Pancreas (tissue), 10 donors: Measurements from ENCODE around the gene SMIM43. TPM values are rescaled to one million over a fixed set of nuclear protein-coding genes. Genes with fewer than 3 reads are reported as not detected.
"Not testable (repeated sequence)": the region's sequence is repeated elsewhere in the genome, so short reads cannot be mapped to it uniquely, and the experiment has no call there.

Experiments
- ATAC-seq, 4 donors: fragments of 200-7000 bp; cut with Tn5 transposase; one replicate each; pipeline versions ENCODE4 v1.8.0 to v1.9.1; 2020; ENCODE audit warnings: mild to moderate bottlenecking in 4 of 4, moderate library complexity in 4 of 4
- DNase-seq, 6 donors: peaks; one replicate each; pipeline ENCODE4 v3.0.0-alpha.2; 2020
- FAIRE-seq: peaks from 2 replicates; lab custom pipeline; 2012; peaks lifted over from hg19 to GRCh38; lab: Jason Lieb, UNC
- H3K27ac ChIP-seq, 4 donors: fragments of 200-600 bp; sonication (generic); 1 replicate in 3 of 4; 2 replicates in 1 of 4; pipeline versions ENCODE4 v1.5.0 to v1.8.0; 2020
- H3K27me3 ChIP-seq, 4 donors: fragments of 200-600 bp; one replicate each; pipeline ENCODE4 v1.8.0; 2021
- H3K36me3 ChIP-seq, 3 donors: fragments of 200-600 bp; sonication (generic) in 1 of 3; one replicate each; pipeline versions ENCODE4 v1.5.0 to v1.8.0; 2020 to 2021
- H3K4me1 ChIP-seq, 3 donors: fragments of 200-600 bp; one replicate each; pipeline ENCODE4 v1.8.0; 2021
- H3K4me3 ChIP-seq, 4 donors: fragments of 200-600 bp; sonication (generic) in 2 of 4; one replicate each; pipeline versions ENCODE4 v1.5.0 to v1.8.0; 2020 to 2021
- H3K9me3 ChIP-seq, 4 donors: fragments of 200-600 bp; one replicate each; pipeline ENCODE4 v1.8.0; 2021
- WGBS, 2 donors: extraction: QIAGEN DNeasy Blood & Tissue Kit; methylation state at CpG; one replicate each; pipeline ENCODE4 v1.1.7; 2013; 5-methylcytosine and 5-hydroxymethylcytosine counted together
- intact Hi-C, 3 donors: fragments of 100-400 bp; cut with DNase I; formaldehyde crosslinking; loops; one replicate each; pipeline versions ENCODE4 v1.11.1 to v1.14.2; 2022
- polyA plus RNA-seq, 2 donors: library from polyadenylated mRNA; stranded (reverse); fragments of 200-250 nt; gene quantifications; one replicate each; pipeline ENCODE4 v1.2.3, GENCODE V29; 2013
- total RNA-seq, 6 donors: library from RNA; stranded (reverse); fragmentation: NEBNext Ultra II Directional in 4 of 6; extraction: Animal tissue kit (Norgen Biotek cat#: 25700) in 4 of 6; gene quantifications; one replicate each; pipeline versions ENCODE4 v1.2.1 to v1.2.4, GENCODE V29; 2021 to 2023
- TF ChIP-seq, protein P1 (sequence below), 4 donors: fragments of 200-600 bp; sonication (generic) in 3 of 4; IDR thresholded peaks; one replicate each; pipeline versions ENCODE4 v1.5.0 to v1.8.0; 2021; ENCODE audit warnings: antibody characterized with exemption in 4 of 4
- donor health status: healthy with polysubstance abuse.
- donor health status: DM: no; HTN: no; CAD: no; lungs with moderate emphysema.
- donor health status: DM: no; HTN: no; CAD: no.
- donor health status: control.
- donor health status: control.
- donor health status: Bipolar disorder and iron deficiency.
- donor health status: DM: yes; HTN: yes; CAD: no.
- donor health status: DM: no; HTN: no; CAD: no.
- donor health status: DM: no; HTN: no; CAD: no.
- donor health status: DM: yes; HTN: yes; CAD: no.

SMIM43 gene
- total and polyA plus RNA-seq, 8 donors, result 0.07 TPM; not detected in 7

DNA sequence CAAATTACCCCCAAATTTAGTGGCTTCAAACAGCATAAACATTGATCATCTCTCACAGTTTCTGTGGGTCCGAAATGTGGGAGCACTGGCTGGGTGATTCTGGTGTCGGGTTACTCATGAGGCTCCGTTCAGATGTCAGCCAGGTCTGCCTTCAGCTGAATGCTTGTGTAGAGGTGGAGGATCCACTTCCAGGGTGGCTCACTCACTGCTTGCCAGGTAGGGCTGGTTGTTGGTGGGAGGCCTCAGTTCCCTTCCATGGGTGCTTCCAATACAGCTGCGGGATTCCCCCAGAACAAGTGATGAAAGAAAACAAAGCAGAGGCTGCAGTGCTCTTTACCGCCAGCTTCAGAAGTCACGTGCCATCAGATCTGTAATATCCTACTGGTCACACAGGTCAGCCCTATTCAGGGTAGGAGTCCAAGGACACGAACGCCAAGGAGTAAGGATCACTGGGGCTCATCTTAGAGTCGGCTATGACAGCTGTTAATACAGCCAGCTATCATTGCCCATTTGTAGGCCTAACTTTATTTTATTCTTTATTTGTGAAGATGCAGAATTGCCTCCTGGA lies 1.1 kb upstream of the SMIM43 start:
- no peak overlapping the region for H3K27ac ChIP-seq
- no peak for DNase-seq
- H3K27me3 ChIP-seq, result peaks cover 0 to 10% (median 0%) of the 10 kb centered on the region in 4 donors
- ATAC-seq, result no peak
- peaks cover 0 to 4% (median 3%) of the 10 kb centered on the region in 3 donors for H3K4me1 ChIP-seq
- no peaks in the 10 kb centered on the region for H3K36me3 ChIP-seq
- no peak overlapping the region for H3K4me3 ChIP-seq
- intact Hi-C loops, result no loop called here
- 68 to 76% methylated on average over 9 of the region's 9 CpGs for whole genome bisulfite sequencing, 2 donors
- FAIRE-seq, result no peak
- H3K9me3 ChIP-seq, result no peaks in the 10 kb centered on the region
- TF ChIP-seq, protein P1, sequence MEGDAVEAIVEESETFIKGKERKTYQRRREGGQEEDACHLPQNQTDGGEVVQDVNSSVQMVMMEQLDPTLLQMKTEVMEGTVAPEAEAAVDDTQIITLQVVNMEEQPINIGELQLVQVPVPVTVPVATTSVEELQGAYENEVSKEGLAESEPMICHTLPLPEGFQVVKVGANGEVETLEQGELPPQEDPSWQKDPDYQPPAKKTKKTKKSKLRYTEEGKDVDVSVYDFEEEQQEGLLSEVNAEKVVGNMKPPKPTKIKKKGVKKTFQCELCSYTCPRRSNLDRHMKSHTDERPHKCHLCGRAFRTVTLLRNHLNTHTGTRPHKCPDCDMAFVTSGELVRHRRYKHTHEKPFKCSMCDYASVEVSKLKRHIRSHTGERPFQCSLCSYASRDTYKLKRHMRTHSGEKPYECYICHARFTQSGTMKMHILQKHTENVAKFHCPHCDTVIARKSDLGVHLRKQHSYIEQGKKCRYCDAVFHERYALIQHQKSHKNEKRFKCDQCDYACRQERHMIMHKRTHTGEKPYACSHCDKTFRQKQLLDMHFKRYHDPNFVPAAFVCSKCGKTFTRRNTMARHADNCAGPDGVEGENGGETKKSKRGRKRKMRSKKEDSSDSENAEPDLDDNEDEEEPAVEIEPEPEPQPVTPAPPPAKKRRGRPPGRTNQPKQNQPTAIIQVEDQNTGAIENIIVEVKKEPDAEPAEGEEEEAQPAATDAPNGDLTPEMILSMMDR (IDR thresholded peaks at IDR 0.05), result no peak

DNA sequence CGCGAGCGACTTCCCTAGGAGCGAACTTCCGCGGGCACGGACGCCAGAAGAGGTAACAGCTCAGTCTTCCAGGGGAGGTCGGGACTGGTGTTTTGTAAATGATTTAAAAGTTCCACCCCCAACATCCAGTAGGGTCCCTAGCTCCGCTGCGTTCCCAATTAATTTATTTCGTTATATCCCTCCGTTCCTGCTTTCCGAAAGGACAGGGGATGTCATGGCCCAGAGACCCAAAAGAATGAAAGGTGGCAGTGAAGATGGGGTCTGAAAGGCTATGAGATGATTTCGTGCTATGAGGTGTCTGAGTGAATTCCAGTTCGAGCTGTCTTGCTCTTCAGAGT lies 373 bp upstream of the SMIM43 start:
- DNase-seq, result no peak
- H3K4me3 ChIP-seq, result peak overlapping the region in 2 of 4 donors; percentile 18 to 38
- 7 to 10% methylated on average over 16 of the region's 16 CpGs for WGBS, 2 donors

DNA sequence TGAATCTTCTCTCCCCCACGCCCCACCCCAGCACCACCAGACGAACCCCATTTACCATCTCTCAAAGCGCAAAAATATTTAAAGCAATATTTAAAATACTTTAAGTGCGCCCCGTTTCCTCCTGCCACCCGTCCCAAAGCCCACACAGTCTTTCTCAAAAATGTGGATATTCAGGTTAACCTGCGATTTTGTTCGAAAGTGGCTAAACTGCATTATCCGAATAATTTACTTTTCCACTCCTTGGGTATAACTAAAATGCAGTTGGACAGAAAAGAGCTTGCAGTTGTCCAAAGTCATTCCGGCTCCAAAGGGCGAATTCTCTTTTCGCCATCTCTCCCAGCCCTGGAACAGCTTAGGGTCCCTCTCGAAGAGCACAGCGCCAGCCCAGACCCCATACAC lies 662 bp downstream of the SMIM43 start:
- no peaks in the 10 kb centered on the region for H3K36me3 ChIP-seq
- intact Hi-C loops, result no loop called here
- 7 to 12% methylated on average over 14 of the region's 14 CpGs for WGBS, 2 donors
- H3K9me3 ChIP-seq, result no peaks in the 10 kb centered on the region
- peak overlapping the region in 1 of 4 donors; percentile 38 for H3K4me3 ChIP-seq
- no peak overlapping the region for H3K27ac ChIP-seq
- peaks cover 0 to 4% (median 3%) of the 10 kb centered on the region in 3 donors for H3K4me1 ChIP-seq
- ATAC-seq, result no peak
- DNase-seq, result no peak
- no peak for FAIRE-seq
- TF ChIP-seq, protein P1 (IDR thresholded peaks at IDR 0.05), result no peak
- H3K27me3 ChIP-seq, result peaks cover 0 to 10% (median 0%) of the 10 kb centered on the region in 4 donors

More for the DNA sequence above, 373 bp upstream of the SMIM43 start:
- TF ChIP-seq, protein P1 (IDR thresholded peaks at IDR 0.05), result no peak
- H3K4me1 ChIP-seq, result peaks cover 0 to 4% (median 3%) of the 10 kb centered on the region in 3 donors
- intact Hi-C loops, result no loop called here
- H3K36me3 ChIP-seq, result no peaks in the 10 kb centered on the region
- H3K9me3 ChIP-seq, result no peaks in the 10 kb centered on the region
- peaks cover 0 to 10% (median 0%) of the 10 kb centered on the region in 4 donors for H3K27me3 ChIP-seq
- ATAC-seq (no peak), FAIRE-seq (no peak)
- H3K27ac ChIP-seq, result no peak overlapping the region

DNA sequence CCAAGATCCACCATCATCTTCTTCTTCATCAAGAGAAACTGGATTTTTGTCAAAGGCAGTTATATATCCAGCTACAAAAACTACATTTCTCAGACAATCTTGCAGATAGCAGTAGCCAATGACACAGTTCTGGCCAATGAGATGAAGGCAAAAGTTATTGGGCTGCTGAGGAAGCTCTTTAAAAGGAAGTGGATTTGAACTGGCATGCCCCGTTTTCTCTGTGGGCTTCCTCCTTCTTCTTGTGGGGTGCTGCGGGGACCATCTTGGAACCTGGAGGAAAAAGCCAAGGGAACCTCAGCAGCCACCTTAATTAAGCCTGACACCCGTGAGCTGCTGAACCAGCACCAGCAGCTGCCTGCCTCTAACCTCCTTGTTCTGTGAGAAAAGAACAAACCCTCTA lies 4.8 kb downstream of the SMIM43 start:
- WGBS, 2 donors, result 37 to 40% methylated on average over 3 of the region's 3 CpGs
- H3K36me3 ChIP-seq, result no peaks in the 10 kb centered on the region
- peaks cover 0 to 4% (median 3%) of the 10 kb centered on the region in 3 donors for H3K4me1 ChIP-seq
- H3K9me3 ChIP-seq, result no peaks in the 10 kb centered on the region
- H3K27me3 ChIP-seq, result peaks cover 0 to 9% (median 1%) of the 10 kb centered on the region in 4 donors
- ATAC-seq, result no peak
- no peak overlapping the region for H3K4me3 ChIP-seq
- intact Hi-C loops, result no loop called here
- TF ChIP-seq, protein P1 (IDR thresholded peaks at IDR 0.05), result no peak
- no peak overlapping the region for H3K27ac ChIP-seq
- DNase-seq, result no peak
- FAIRE-seq, result no peak

DNA sequence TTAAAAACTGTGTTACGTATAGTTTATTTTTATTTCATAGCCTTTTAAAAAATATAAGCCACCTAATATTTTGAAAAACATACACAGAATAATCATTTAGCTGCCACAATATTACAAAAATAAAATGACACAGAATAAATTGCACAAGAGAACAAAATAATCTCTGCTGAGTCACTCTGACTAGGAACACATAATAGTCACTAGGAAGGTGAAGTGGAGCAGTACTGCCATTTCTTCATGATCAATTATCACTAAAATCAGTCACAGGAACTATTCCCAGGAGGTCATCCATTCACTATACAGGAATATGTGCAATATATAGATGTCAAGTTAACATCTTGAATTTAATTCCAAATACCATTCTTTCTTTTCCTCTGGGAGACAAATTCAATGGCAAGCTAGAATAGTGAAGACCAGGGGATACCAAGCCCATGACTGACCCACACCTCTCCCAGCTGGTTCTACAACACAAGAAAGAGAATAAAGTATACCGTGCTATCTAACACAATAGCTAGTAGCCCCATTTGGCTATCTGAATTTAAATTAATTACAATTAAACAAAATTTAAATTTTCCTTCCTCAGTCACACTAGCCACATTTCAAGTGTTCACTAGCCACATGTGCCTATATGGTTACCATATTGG lies 5.9 kb downstream of the SMIM43 start:
- 72 to 85% methylated on average over 2 of the region's 2 CpGs for WGBS, 2 donors
- Histone ChIP-seq H3K4me3 (no peak overlapping the region), H3K27me3 (peaks cover 0 to 9% (median 1%) of the 10 kb centered on the region in 4 donors), H3K36me3 (no peaks in the 10 kb centered on the region), H3K4me1 (no peaks in the 10 kb centered on the region), H3K27ac (no peak overlapping the region), H3K9me3 (no peaks in the 10 kb centered on the region)
- no peak for ATAC-seq
- DNase-seq, result no peak
- no peak for FAIRE-seq
- intact Hi-C loops, result no loop called here
- TF ChIP-seq, protein P1 (IDR thresholded peaks at IDR 0.05), result no peak

DNA sequence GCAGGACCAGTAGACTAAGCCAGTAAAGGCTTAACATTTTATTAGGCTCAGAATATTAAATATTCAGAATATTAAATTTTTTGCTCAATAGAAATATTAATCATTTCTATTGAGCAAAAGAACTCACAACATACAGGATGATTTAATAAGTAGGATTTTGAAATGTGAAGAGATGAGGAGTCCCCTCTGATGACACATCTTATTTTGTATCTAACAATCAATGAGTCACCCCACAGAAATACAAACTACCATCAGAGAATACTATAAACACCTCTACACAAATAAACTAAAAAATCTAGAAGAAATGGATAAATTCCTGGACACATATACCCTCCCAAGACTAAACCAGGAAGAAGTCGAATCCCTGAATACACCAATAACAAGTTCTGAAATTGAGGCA lies 12.8 kb downstream of the SMIM43 start:
- WGBS, 2 donors, result 53 to 78% methylated on average over 1 of the region's 1 CpG
- FAIRE-seq, H3K27ac ChIP-seq, DNase-seq, ATAC-seq, H3K9me3 ChIP-seq, H3K36me3 ChIP-seq, H3K27me3 ChIP-seq, H3K4me3 ChIP-seq, H3K4me1 ChIP-seq, intact Hi-C loops: not testable (repeated sequence)
